Hematopoietic multipotent progenitor cell (in vitro differentiated cells): ENCODE data around the gene ZNF367. TPM values are rescaled to one million over a fixed set of nuclear protein-coding genes. Genes with fewer than 3 reads are reported as not detected.
A peak's percentile ranks its signal among the peaks of the same experiment; 100 is the strongest.

Experiments
- DNase-seq, 3 donors: peaks; one replicate each; pipeline ENCODE4 v3.0.0-alpha.2; 2011 to 2015; ENCODE audit warnings: low read depth in 2 of 3, low spot score in 2 of 3
- total RNA-seq: library from RNA; depleted of rRNA; stranded (reverse); fragments of >200 nt; gene quantifications from one replicate; pipeline ENCODE4 v1.2.3, GENCODE V29; 2012

Gene ZNF367
- total RNA-seq, 1 donor = 3.8 TPM

- DNase-seq = no peak
These were observed 9.5 kb downstream of the ZNF367 start for GRCh38 chr9:96408409-96409280.

GRCh38 chr9:96400132-96400910 is 17.8 kb downstream of the ZNF367 start:
- no peak for DNase-seq

GRCh38 chr9:96399325-96399633 is 18.9 kb downstream of the ZNF367 start:
- DNase-seq = no peak

GRCh38 chr9:96398582-96399324 is 19.4 kb downstream of the ZNF367 start:
- DNase-seq = peak in 2 of 3 donors; percentile 19 to 44

- no peak for DNase-seq
These were observed 22.2 kb downstream of the ZNF367 start for GRCh38 chr9:96395964-96396363.

- no peak for DNase-seq
These were observed 23.2 kb downstream of the ZNF367 start for GRCh38 chr9:96394832-96395496.

- DNase-seq = no peak
These were observed 25.9 kb downstream of the ZNF367 start for GRCh38 chr9:96392263-96392662.

GRCh38 chr9:96391021-96391765 is 27.0 kb downstream of the ZNF367 start:
- no peak for DNase-seq

GRCh38 chr9:96388144-96388543 is 30.0 kb downstream of the ZNF367 start:
- no peak for DNase-seq

- no peak for DNase-seq
These were observed 32.0 kb downstream of the ZNF367 start for GRCh38 chr9:96386157-96386556.

- peak in 2 of 3 donors; percentile 17 to 34 for DNase-seq
These were observed 34.8 kb downstream of the ZNF367 start, which contains the start of gene SLC35D2 for GRCh38 chr9:96383165-96383942. SLC35D2 (minus strand) TSS chr9:96383711; CDS start chr9:96383634, 77 bp downstream.

- no peak for DNase-seq
These were observed 35.4 kb downstream of the ZNF367 start for GRCh38 chr9:96382839-96383164.

- no peak for DNase-seq
These were observed 36.0 kb downstream of the ZNF367 start for GRCh38 chr9:96382175-96382574.

- DNase-seq = no peak
These were observed 36.5 kb downstream of the ZNF367 start for GRCh38 chr9:96381696-96382095.

GRCh38 chr9:96381125-96381524 is 37.0 kb downstream of the ZNF367 start:
- DNase-seq = no peak

GRCh38 chr9:96379461-96379860 is 38.7 kb downstream of the ZNF367 start:
- no peak for DNase-seq

- DNase-seq = no peak
These were observed 40.0 kb downstream of the ZNF367 start for GRCh38 chr9:96378187-96378586.

GRCh38 chr9:96376891-96377874 is 41.0 kb downstream of the ZNF367 start:
- DNase-seq = no peak
